HEK293T (cell line): ENCODE measurements around the gene SLC25A30.
"Not testable (repeated sequence)": the region's sequence is repeated elsewhere in the genome, so short reads cannot be mapped to it uniquely, and the experiment has no call there.

ENCODE experiments used
- CTCF ChIA-PET: fragments of 350-600 bp; formaldehyde crosslinking; extraction: SDS; loops from one replicate; lab custom pipeline; 2021; ENCODE audit warnings: antibody characterized with exemption, inconsistent platforms; lab: Yijun Ruan, JAX
- POLR2A ChIA-PET: fragments of 350-600 bp; formaldehyde crosslinking; extraction: SDS; loops from one replicate; lab custom pipeline; 2020; ENCODE audit warnings: antibody characterized with exemption, inconsistent platforms; lab: Yijun Ruan, JAX
- DNase-seq: peaks from one replicate; pipeline ENCODE4 v3.0.0; 2012; ENCODE audit warnings: mixed read lengths; ENCODE audit errors: extremely low spot score
- ARNT ChIP-seq: fragments of 450-650 bp; IDR thresholded peaks from 2 replicates; pipeline ENCODE4 v1.6.1; 2017; ENCODE audit warnings: mild to moderate bottlenecking
- BHLHE40 ChIP-seq: fragments of 450-650 bp; IDR thresholded peaks from 2 replicates; pipeline ENCODE4 v1.6.1; 2016; ENCODE audit warnings: mild to moderate bottlenecking, moderate library complexity, borderline replicate concordance
- CTBP1 ChIP-seq: fragments of 450-650 bp; IDR thresholded peaks from 2 replicates; pipeline ENCODE4 v1.6.1; 2016; ENCODE audit warnings: borderline replicate concordance
- ELF4 ChIP-seq: fragments of 450-650 bp; IDR thresholded peaks from 2 replicates; pipeline ENCODE4 v1.6.1; 2017; ENCODE audit warnings: antibody characterized with exemption
- FOXA1 ChIP-seq: fragments of 450-650 bp; IDR thresholded peaks from 2 replicates; pipeline ENCODE4 v1.6.1; 2016; ENCODE audit warnings: mild to moderate bottlenecking
- FOXK2 ChIP-seq: fragments of 450-650 bp; IDR thresholded peaks from 2 replicates; pipeline ENCODE4 v1.6.1; 2016; ENCODE audit warnings: mild to moderate bottlenecking
- FOXM1 ChIP-seq: fragments of 450-650 bp; IDR thresholded peaks from 2 replicates; pipeline ENCODE4 v1.6.1; 2017; ENCODE audit warnings: mild to moderate bottlenecking, borderline replicate concordance
- HDGF ChIP-seq: fragments of 450-650 bp; IDR thresholded peaks from 2 replicates; pipeline ENCODE4 v1.6.1; 2017; ENCODE audit warnings: antibody characterized with exemption, borderline replicate concordance
- L3MBTL2 ChIP-seq: fragments of 450-650 bp; conservative IDR thresholded peaks from 2 replicates; pipeline ENCODE4 v1.6.1; 2016; ENCODE audit warnings: mild to moderate bottlenecking
- LEF1 ChIP-seq: fragments of 450-650 bp; IDR thresholded peaks from 2 replicates; pipeline ENCODE4 v1.6.1; 2017; ENCODE audit warnings: mild to moderate bottlenecking, borderline replicate concordance
- NFRKB ChIP-seq: fragments of 450-650 bp; IDR thresholded peaks from 2 replicates; pipeline ENCODE4 v1.6.1; 2016; ENCODE audit warnings: mild to moderate bottlenecking, moderate library complexity
- SP1 ChIP-seq: fragments of 450-650 bp; IDR thresholded peaks from 2 replicates; pipeline ENCODE4 v1.6.1; 2017
- SUZ12 ChIP-seq: fragments of 450-650 bp; IDR thresholded peaks from 2 replicates; pipeline ENCODE4 v1.6.1; 2016; ENCODE audit warnings: mild to moderate bottlenecking
- TARDBP ChIP-seq: fragments of 450-650 bp; IDR thresholded peaks from 2 replicates; pipeline ENCODE4 v1.6.1; 2016
- ZNF384 ChIP-seq: fragments of 450-650 bp; IDR thresholded peaks from 2 replicates; pipeline ENCODE4 v1.6.1; 2016
- TF ChIP-seq, protein P1 (sequence below): fragments of 450-650 bp; IDR thresholded peaks from 2 replicates; pipeline ENCODE4 v1.6.1; 2016

Gene SLC25A30

DNA sequence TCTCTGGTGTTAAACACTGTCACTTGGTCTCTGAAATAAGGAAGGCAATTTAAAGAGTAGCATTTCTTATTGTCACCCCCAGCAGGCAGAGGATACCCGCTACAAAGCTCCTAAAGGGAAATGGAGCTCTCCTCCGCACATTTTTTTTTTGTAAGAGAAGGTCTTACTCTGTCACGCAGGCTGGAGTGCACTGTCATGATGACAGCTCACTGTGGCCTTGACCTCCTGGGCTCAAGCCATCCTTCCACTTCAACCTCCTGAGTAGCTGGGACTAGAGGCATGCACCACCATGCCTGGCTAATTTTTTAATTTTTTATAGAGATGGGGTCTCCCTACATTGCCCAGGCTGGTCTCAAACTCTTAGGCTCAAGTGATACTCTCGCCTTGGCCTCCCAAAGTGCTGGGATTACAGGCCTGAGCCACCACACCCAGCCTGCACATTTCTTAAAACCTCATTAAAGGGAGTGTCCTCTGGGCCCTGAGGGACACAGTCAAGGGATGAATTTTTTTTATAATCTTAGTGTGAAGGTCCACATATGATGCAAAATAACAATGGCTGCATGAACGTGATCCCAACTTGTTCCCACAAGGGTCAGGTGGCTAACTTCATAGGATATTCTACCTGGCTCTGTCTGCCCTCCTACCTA lies 32.1 kb downstream of the SLC25A30 start:
- ChIA-PET CTCF (interaction anchor here (0.6 kb wide), 1 partner anchor 186 kb away, joined by 3 read pairs; no protein-coding TSS in a partner anchor), POLR2A (no interaction called here)
- TF ChIP-seq, protein P1, sequence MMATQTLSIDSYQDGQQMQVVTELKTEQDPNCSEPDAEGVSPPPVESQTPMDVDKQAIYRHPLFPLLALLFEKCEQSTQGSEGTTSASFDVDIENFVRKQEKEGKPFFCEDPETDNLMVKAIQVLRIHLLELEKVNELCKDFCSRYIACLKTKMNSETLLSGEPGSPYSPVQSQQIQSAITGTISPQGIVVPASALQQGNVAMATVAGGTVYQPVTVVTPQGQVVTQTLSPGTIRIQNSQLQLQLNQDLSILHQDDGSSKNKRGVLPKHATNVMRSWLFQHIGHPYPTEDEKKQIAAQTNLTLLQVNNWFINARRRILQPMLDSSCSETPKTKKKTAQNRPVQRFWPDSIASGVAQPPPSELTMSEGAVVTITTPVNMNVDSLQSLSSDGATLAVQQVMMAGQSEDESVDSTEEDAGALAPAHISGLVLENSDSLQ: no peak
- TF ChIP-seq FOXA1 (no peak), FOXK2 (no peak), SUZ12 (no peak), ZNF384 (no peak), LEF1 (no peak), ARNT (no peak), SP1 (no peak), CTBP1 (no peak), ELF4 (no peak), L3MBTL2 (no peak), FOXM1 (no peak)
- DNase-seq: no peak

GRCh38 chr13:45385320-45385719 lies 32.9 kb downstream of the SLC25A30 start:
- TF ChIP-seq FOXK2: no peak
- no peak for TF ChIP-seq ELF4
- no peak for TF ChIP-seq ARNT
- TF ChIP-seq BHLHE40: no peak
- ChIA-PET CTCF (no interaction called here), POLR2A (no interaction called here)
- DNase-seq: no peak

- no peak for DNase-seq
- ChIA-PET CTCF (interaction anchor here (1.2 kb wide), 1 partner anchor 14 kb away, joined by 5 read pairs; no protein-coding TSS in a partner anchor), POLR2A (no interaction called here)
- TF ChIP-seq FOXM1: no peak
- no peak for TF ChIP-seq CTBP1
- no peak for TF ChIP-seq SP1
- no peak for TF ChIP-seq LEF1
- TF ChIP-seq FOXA1: no peak
- no peak for TF ChIP-seq ELF4
- no peak for TF ChIP-seq HDGF
- TF ChIP-seq SUZ12: no peak
- TF ChIP-seq FOXK2: no peak
Observed at GRCh38 chr13:45384474-45385174, 33.5 kb downstream of the SLC25A30 start.

GRCh38 chr13:45382739-45383138 lies 35.4 kb downstream of the SLC25A30 start:
- POLR2A ChIA-PET, DNase-seq, CTCF ChIA-PET: not testable (repeated sequence)

GRCh38 chr13:45381196-45381595 lies 37.0 kb downstream of the SLC25A30 start:
- POLR2A ChIA-PET: no interaction called here
- DNase-seq: no peak
- CTCF ChIA-PET: no interaction called here
- TF ChIP-seq NFRKB: no peak
- TF ChIP-seq BHLHE40: no peak
- TF ChIP-seq, protein P1: no peak
- no peak for TF ChIP-seq L3MBTL2
- TF ChIP-seq CTBP1: no peak
- TF ChIP-seq FOXA1: no peak
- no peak for TF ChIP-seq ELF4
- no peak for TF ChIP-seq FOXK2
- TF ChIP-seq SP1: no peak
- no peak for TF ChIP-seq TARDBP
- TF ChIP-seq ZNF384: no peak
- TF ChIP-seq SUZ12: no peak
- no peak for TF ChIP-seq ARNT
- no peak for TF ChIP-seq FOXM1
- TF ChIP-seq HDGF: no peak
- no peak for TF ChIP-seq LEF1

DNA sequence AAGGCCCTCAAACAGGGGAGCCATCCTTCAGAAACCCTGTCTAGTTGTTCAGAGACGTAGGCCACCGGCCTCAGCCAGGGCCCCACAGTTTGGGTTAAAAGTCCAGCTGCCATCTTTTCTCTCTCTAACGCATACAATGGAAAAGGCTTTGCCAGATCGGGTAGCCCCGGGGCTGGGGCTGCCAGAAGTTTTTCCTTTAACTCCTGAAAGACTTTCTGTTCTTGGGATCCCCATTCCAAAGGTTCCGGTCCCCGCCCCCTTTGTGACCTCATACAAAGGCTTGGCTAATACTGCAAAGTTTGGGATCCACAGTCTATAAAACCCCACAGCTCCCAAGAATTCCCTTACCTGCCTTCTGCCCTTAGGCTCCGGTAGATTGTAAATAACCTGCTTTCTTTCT lies 37.5 kb downstream of the SLC25A30 start:
- DNase-seq, POLR2A ChIA-PET, CTCF ChIA-PET: not testable (repeated sequence)

GRCh38 chr13:45379516-45379915 lies 38.7 kb downstream of the SLC25A30 start:
- CTCF ChIA-PET, DNase-seq, POLR2A ChIA-PET: not testable (repeated sequence)

DNA sequence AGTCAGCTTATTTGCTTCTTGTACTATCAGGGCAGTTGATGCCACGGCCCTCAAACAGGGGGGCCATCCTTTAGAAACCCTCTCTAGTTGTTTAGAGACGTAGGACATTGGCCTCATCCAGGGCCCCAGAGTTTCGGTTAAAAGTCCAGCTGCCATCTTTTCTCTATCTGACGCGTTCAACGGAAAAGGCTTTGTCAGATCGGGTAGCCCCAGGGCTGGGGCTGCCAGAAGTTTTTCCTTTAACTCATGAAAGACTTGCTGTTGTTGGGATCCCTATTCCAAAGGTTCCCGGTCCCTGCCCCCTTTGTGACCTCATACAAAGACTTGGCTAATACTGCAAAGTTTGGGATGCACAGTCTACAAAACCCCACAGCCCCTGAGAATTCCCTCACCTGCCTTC lies 39.4 kb downstream of the SLC25A30 start:
- CTCF ChIA-PET, POLR2A ChIA-PET, DNase-seq: not testable (repeated sequence)

GRCh38 chr13:45377314-45377713 lies 40.9 kb downstream of the SLC25A30 start:
- CTCF ChIA-PET, POLR2A ChIA-PET: not testable (repeated sequence)

GRCh38 chr13:45376651-45377050 lies 41.5 kb downstream of the SLC25A30 start:
- CTCF ChIA-PET: not testable (repeated sequence)

More at GRCh38 chr13:45377314-45377713, 40.9 kb downstream of the SLC25A30 start:
- DNase-seq: not testable (repeated sequence)

More at GRCh38 chr13:45376651-45377050, 41.5 kb downstream of the SLC25A30 start:
- POLR2A ChIA-PET, DNase-seq: not testable (repeated sequence)
